Stimulated activated naive CD4-positive, alpha-beta T cell treated with Interleukin-2 at 50 U/mL for 16 hours (primary cell): ENCODE measurements around the gene LGALS9B.
"Not testable (repeated sequence)": the region's sequence is repeated elsewhere in the genome, so short reads cannot be mapped to it uniquely, and the experiment has no call there.

Experiments
- DNase-seq: peaks from one replicate; lab custom pipeline; 2025; lab: John Stamatoyannopoulos, UW

Gene LGALS9B

GRCh38 chr17:20467447-20467846 is at the start of gene LGALS9B:
Gene LGALS9B, minus strand, starts transcription at chr17:20467539. Its CDS starts 69 bp downstream, at chr17:20467470.
- DNase-seq: not testable (repeated sequence)

- not testable (repeated sequence) for DNase-seq
Observed at GRCh38 chr17:20516986-20517385, 49.6 kb upstream of the LGALS9B start.

- DNase-seq: not testable (repeated sequence)
Observed at GRCh38 chr17:20515099-20515498, 47.8 kb upstream of the LGALS9B start.

- DNase-seq: not testable (repeated sequence)
Observed at GRCh38 chr17:20513539-20513938, 46.2 kb upstream of the LGALS9B start.

- not testable (repeated sequence) for DNase-seq
Observed at GRCh38 chr17:20512378-20512777, 45.0 kb upstream of the LGALS9B start.

- not testable (repeated sequence) for DNase-seq
Observed at GRCh38 chr17:20511778-20512177, 44.4 kb upstream of the LGALS9B start.

GRCh38 chr17:20505333-20505732 is 38.0 kb upstream of the LGALS9B start:
- DNase-seq: not testable (repeated sequence)

GRCh38 chr17:20504388-20505066 is 37.2 kb upstream of the LGALS9B start:
- not testable (repeated sequence) for DNase-seq

- not testable (repeated sequence) for DNase-seq
Observed at GRCh38 chr17:20501896-20502295, 34.6 kb upstream of the LGALS9B start.

GRCh38 chr17:20500346-20500745 is 33.0 kb upstream of the LGALS9B start:
- DNase-seq: not testable (repeated sequence)

- DNase-seq: not testable (repeated sequence)
Observed at GRCh38 chr17:20495420-20495819, 28.1 kb upstream of the LGALS9B start.

GRCh38 chr17:20494735-20495134 is 27.4 kb upstream of the LGALS9B start:
- DNase-seq: not testable (repeated sequence)

- DNase-seq: not testable (repeated sequence)
Observed at GRCh38 chr17:20494147-20494546, 26.8 kb upstream of the LGALS9B start.

- DNase-seq: not testable (repeated sequence)
Observed at GRCh38 chr17:20492971-20493370, 25.6 kb upstream of the LGALS9B start.

- DNase-seq: not testable (repeated sequence)
Observed at GRCh38 chr17:20492099-20492498, 24.8 kb upstream of the LGALS9B start.

GRCh38 chr17:20484930-20485329 is 17.6 kb upstream of the LGALS9B start:
- not testable (repeated sequence) for DNase-seq

GRCh38 chr17:20479889-20480591 is 12.7 kb upstream of the LGALS9B start:
- not testable (repeated sequence) for DNase-seq

- DNase-seq: not testable (repeated sequence)
Observed at GRCh38 chr17:20477398-20478071, 10.2 kb upstream of the LGALS9B start.

- DNase-seq: not testable (repeated sequence)
Observed at GRCh38 chr17:20475137-20475831, 7.9 kb upstream of the LGALS9B start.

- DNase-seq: not testable (repeated sequence)
Observed at GRCh38 chr17:20474081-20474480, 6.7 kb upstream of the LGALS9B start.

GRCh38 chr17:20469946-20470345 is 2.6 kb upstream of the LGALS9B start:
- DNase-seq: not testable (repeated sequence)

- DNase-seq: not testable (repeated sequence)
Observed at GRCh38 chr17:20469107-20469506, 1.8 kb upstream of the LGALS9B start.
